ENCODE results near the gene SPTBN5.

DNA sequence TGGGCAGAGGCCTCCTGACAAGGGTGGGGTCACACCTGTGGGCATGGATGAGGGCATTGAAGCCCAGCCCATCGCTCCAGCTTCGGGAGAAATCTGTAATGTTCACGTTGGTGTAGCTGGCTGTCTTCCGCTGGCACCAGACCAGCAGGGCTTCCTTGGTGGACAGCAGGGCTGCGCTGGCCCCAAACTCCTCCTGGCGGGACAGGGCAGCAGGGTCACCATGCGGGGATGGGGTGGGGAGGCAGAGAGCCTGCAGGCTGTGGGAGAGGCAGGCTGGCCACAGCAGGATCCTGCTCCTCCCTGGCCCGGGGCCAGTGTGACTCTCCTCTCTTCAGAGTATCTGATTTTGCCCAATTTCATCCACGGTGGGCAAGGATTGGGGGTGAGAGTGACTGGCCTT, 6.0 kb downstream of the SPTBN5 start:
- TF ChIP-seq, protein P1, sequence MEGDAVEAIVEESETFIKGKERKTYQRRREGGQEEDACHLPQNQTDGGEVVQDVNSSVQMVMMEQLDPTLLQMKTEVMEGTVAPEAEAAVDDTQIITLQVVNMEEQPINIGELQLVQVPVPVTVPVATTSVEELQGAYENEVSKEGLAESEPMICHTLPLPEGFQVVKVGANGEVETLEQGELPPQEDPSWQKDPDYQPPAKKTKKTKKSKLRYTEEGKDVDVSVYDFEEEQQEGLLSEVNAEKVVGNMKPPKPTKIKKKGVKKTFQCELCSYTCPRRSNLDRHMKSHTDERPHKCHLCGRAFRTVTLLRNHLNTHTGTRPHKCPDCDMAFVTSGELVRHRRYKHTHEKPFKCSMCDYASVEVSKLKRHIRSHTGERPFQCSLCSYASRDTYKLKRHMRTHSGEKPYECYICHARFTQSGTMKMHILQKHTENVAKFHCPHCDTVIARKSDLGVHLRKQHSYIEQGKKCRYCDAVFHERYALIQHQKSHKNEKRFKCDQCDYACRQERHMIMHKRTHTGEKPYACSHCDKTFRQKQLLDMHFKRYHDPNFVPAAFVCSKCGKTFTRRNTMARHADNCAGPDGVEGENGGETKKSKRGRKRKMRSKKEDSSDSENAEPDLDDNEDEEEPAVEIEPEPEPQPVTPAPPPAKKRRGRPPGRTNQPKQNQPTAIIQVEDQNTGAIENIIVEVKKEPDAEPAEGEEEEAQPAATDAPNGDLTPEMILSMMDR (conservative IDR thresholded peaks at IDR 0.05 in 1 of 2, IDR thresholded peaks at IDR 0.05 in 1 of 2; ENCODE audit: extremely low read depth in 1 of 2, insufficient read depth in 1 of 2, low read depth in 1 of 2, low read length in 2 of 2): no peak
- TF ChIP-seq EZH2 (IDR thresholded peaks at IDR 0.05; ENCODE audit: borderline replicate concordance, low read length): no peak
